Liver (tissue), 9 donors: ENCODE measurements around the gene ZNF438. TPM values are rescaled to one million over a fixed set of nuclear protein-coding genes. Genes with fewer than 3 reads are reported as not detected.

Experiments used
- DNase-seq: peaks from one replicate; pipeline ENCODE4 v3.0.0-alpha.2; 2017; ENCODE audit warnings: low spot score
- H3K27ac ChIP-seq, 2 donors: one replicate each; pipeline ENCODE4 v1.7.0; 2013; ENCODE audit warnings: inconsistent platforms in 2 of 2, low read length in 2 of 2, control low read depth in 1 of 2, low read depth in 1 of 2, mild to moderate bottlenecking in 1 of 2
- H3K27me3 ChIP-seq, 4 donors: one replicate each; pipeline versions ENCODE4 v1.6.1 to v1.7.0; 2013; ENCODE audit warnings: low read length in 3 of 4, inconsistent platforms in 1 of 4, mild to moderate bottlenecking in 1 of 4, moderate library complexity in 1 of 4; ENCODE audit not compliant: control insufficient read depth in 4 of 4, insufficient read depth in 4 of 4
- H3K36me3 ChIP-seq, 4 donors: one replicate each; pipeline versions ENCODE4 v1.6.1 to v1.7.0; 2013; ENCODE audit warnings: low read length in 3 of 4, mild to moderate bottlenecking in 3 of 4, low read depth in 1 of 4, moderate library complexity in 1 of 4; ENCODE audit not compliant: control insufficient read depth in 4 of 4, insufficient read depth in 3 of 4
- H3K4me1 ChIP-seq, 4 donors: one replicate each; pipeline versions ENCODE4 v1.6.1 to v1.7.0; 2013; ENCODE audit warnings: low read length in 3 of 4, mild to moderate bottlenecking in 3 of 4, moderate library complexity in 1 of 4; ENCODE audit not compliant: control insufficient read depth in 4 of 4, insufficient read depth in 4 of 4
- H3K4me3 ChIP-seq, 3 donors: one replicate each; pipeline versions ENCODE4 v1.6.1 to v1.7.0; 2013; ENCODE audit warnings: low read length in 3 of 3, control low read depth in 1 of 3, low read depth in 1 of 3, mild to moderate bottlenecking in 1 of 3
- H3K9ac ChIP-seq, 2 donors: one replicate each; pipeline ENCODE4 v1.7.0; 2013; ENCODE audit warnings: low read length in 2 of 2, mild to moderate bottlenecking in 2 of 2, moderate library complexity in 2 of 2, control low read depth in 1 of 2, low read depth in 1 of 2
- H3K9me3 ChIP-seq, 4 donors: one replicate each; pipeline versions ENCODE4 v1.6.1 to v1.7.0; 2013; ENCODE audit warnings: low read length in 3 of 4; ENCODE audit not compliant: control insufficient read depth in 4 of 4
- ATF3 ChIP-seq: IDR thresholded peaks from 2 replicates; pipeline ENCODE4 v1.6.1; 2016; ENCODE audit warnings: antibody characterized with exemption
- CTCF ChIP-seq: fragments of 150-350 bp; IDR thresholded peaks from 2 replicates; pipeline ENCODE4 v1.5.1; 2017; ENCODE audit warnings: improper control_type of control experiment, low read depth, low read length; ENCODE audit not compliant: missing input control
- EGR1 ChIP-seq, 2 donors: IDR thresholded peaks; 2 replicates each; pipeline ENCODE4 v1.6.1; 2016 to 2018; ENCODE audit warnings: antibody characterized with exemption in 2 of 2, low read depth in 2 of 2
- FOXA1 ChIP-seq: IDR thresholded peaks from 2 replicates; pipeline ENCODE4 v1.6.1; 2016; ENCODE audit warnings: antibody characterized with exemption
- FOXA2 ChIP-seq: IDR thresholded peaks from 2 replicates; pipeline ENCODE4 v1.6.1; 2016; ENCODE audit warnings: antibody characterized with exemption
- GABPA ChIP-seq, 2 donors: IDR thresholded peaks in 1 of 2; conservative IDR thresholded peaks in 1 of 2; 2 replicates each; pipeline ENCODE4 v1.6.1; 2016; ENCODE audit warnings: antibody characterized with exemption in 2 of 2, mild to moderate bottlenecking in 1 of 2, moderate library complexity in 1 of 2
- HNF4A ChIP-seq, 2 donors: conservative IDR thresholded peaks; 2 replicates each; pipeline ENCODE4 v1.6.1; 2016; ENCODE audit warnings: antibody characterized with exemption in 2 of 2, mild to moderate bottlenecking in 2 of 2
- HNF4G ChIP-seq: IDR thresholded peaks from 2 replicates; pipeline ENCODE4 v1.6.1; 2016; ENCODE audit warnings: antibody characterized with exemption
- JUND ChIP-seq, 2 donors: IDR thresholded peaks; 2 replicates each; pipeline ENCODE4 v1.6.1; 2016; ENCODE audit warnings: antibody characterized with exemption in 2 of 2
- MAX ChIP-seq: IDR thresholded peaks from 2 replicates; pipeline ENCODE4 v1.6.1; 2016; ENCODE audit warnings: antibody characterized with exemption
- NR2F2 ChIP-seq: IDR thresholded peaks from 2 replicates; pipeline ENCODE4 v1.6.1; 2016; ENCODE audit warnings: antibody characterized with exemption
- RAD21 ChIP-seq, 2 donors: IDR thresholded peaks; 2 replicates each; pipeline ENCODE4 v1.6.1; 2016; ENCODE audit warnings: antibody characterized with exemption in 2 of 2, mild to moderate bottlenecking in 2 of 2
- REST ChIP-seq: IDR thresholded peaks from 2 replicates; pipeline ENCODE4 v1.6.1; 2016; ENCODE audit warnings: antibody characterized with exemption, mild to moderate bottlenecking
- RXRA ChIP-seq, 2 donors: IDR thresholded peaks; 2 replicates each; pipeline ENCODE4 v1.6.1; 2017 to 2018; ENCODE audit warnings: antibody characterized with exemption in 2 of 2, mild to moderate bottlenecking in 1 of 2
- SP1 ChIP-seq: IDR thresholded peaks from 2 replicates; pipeline ENCODE4 v1.6.1; 2018; ENCODE audit warnings: antibody characterized with exemption, mild to moderate bottlenecking
- TAF1 ChIP-seq: conservative IDR thresholded peaks from 2 replicates; pipeline ENCODE4 v1.6.1; 2016; ENCODE audit warnings: antibody characterized with exemption, mild to moderate bottlenecking
- YY1 ChIP-seq: IDR thresholded peaks from 2 replicates; pipeline ENCODE4 v1.6.1; 2016; ENCODE audit warnings: antibody characterized with exemption, mild to moderate bottlenecking
- ZBTB33 ChIP-seq: IDR thresholded peaks from 2 replicates; pipeline ENCODE4 v1.6.1; 2016; ENCODE audit warnings: antibody characterized with exemption
- whole genome bisulfite sequencing: extraction: QIAGEN DNeasy Blood & Tissue Kit; methylation state at CpG from one replicate; pipeline ENCODE4 v1.1.7; 2013; 5-methylcytosine and 5-hydroxymethylcytosine counted together
- polyA plus RNA-seq, 2 donors: library from polyadenylated mRNA; stranded (reverse) in 1 of 2; unstranded in 1 of 2; fragments of 200-250 nt in 1 of 2; fragments of >200 nt in 1 of 2; fragmentation: Nextera tagmentation in 1 of 2; extraction: Ambion mirVana in 1 of 2; gene quantifications; one replicate each; pipeline versions ENCODE4 v1.2.1 to v1.2.3, GENCODE V29; 2013 to 2015
- total RNA-seq, 2 donors: library from RNA; depleted of rRNA; stranded (reverse); fragments of >200 nt; gene quantifications; one replicate each; pipeline ENCODE4 v1.2.3, GENCODE V29; 2014
- donor health status: healthy.
- donor health status: healthy.
- donor health status: healthy.
- donor health status: healthy.
- donor health status: healthy.

The ZNF438 gene
- total and polyA plus RNA-seq, 4 donors, result 1.9 to 2.9 (median 2.2) TPM

- no peak for TF ChIP-seq ATF3
- TF ChIP-seq SP1, result no peak
- TF ChIP-seq JUND (IDR thresholded peaks at IDR 0.05), result no peak
- TF ChIP-seq NR2F2, result no peak
- TF ChIP-seq YY1, result no peak
- no peak for TF ChIP-seq GABPA (IDR thresholded peaks at IDR 0.05 in 1 of 2, conservative IDR thresholded peaks at IDR 0.05 in 1 of 2)
- TF ChIP-seq MAX, result no peak
- TF ChIP-seq CTCF, result no peak
- TF ChIP-seq EGR1 (IDR thresholded peaks at IDR 0.05; ENCODE audit: low read depth in 2 of 2), result no peak
- no peak for TF ChIP-seq RAD21 (IDR thresholded peaks at IDR 0.05)
- TF ChIP-seq RXRA (IDR thresholded peaks at IDR 0.05), result no peak
- no peak for TF ChIP-seq REST
- TF ChIP-seq HNF4G, result no peak
- no peak for TF ChIP-seq HNF4A (conservative IDR thresholded peaks at IDR 0.05)
- no peak for TF ChIP-seq FOXA2
- no peak overlapping the region for H3K27ac ChIP-seq
- no peak overlapping the region for H3K4me3 ChIP-seq
- H3K9me3 ChIP-seq, result no peaks in the 10 kb centered on the region
- peaks cover 0 to 2% (median 0%) of the 10 kb centered on the region in 4 donors for H3K4me1 ChIP-seq
- no peak for DNase-seq
- no peaks in the 10 kb centered on the region for H3K27me3 ChIP-seq
- peaks cover 0 to under 1% (median under 1%) of the 10 kb centered on the region in 4 donors for H3K36me3 ChIP-seq
- H3K9ac ChIP-seq, result no peak overlapping the region
- WGBS, result 89% methylated on average over 5 of the region's 5 CpGs
Measured at GRCh38 chr10:30855131-30855530, 176.5 kb downstream of the ZNF438 start.

- WGBS, result 70% methylated on average over 4 of the region's 4 CpGs
- no peak for DNase-seq
- Histone ChIP-seq H3K9me3 (no peaks in the 10 kb centered on the region), H3K4me3 (no peak overlapping the region), H3K36me3 (peaks cover 0 to 4% (median 1%) of the 10 kb centered on the region in 4 donors), H3K27ac (no peak overlapping the region), H3K4me1 (peaks cover 0 to 2% (median 0%) of the 10 kb centered on the region in 4 donors), H3K9ac (no peak overlapping the region), H3K27me3 (no peaks in the 10 kb centered on the region)
- no peak for TF ChIP-seq JUND (IDR thresholded peaks at IDR 0.05)
- no peak for TF ChIP-seq REST
- TF ChIP-seq FOXA1, result no peak
- no peak for TF ChIP-seq ZBTB33
- no peak for TF ChIP-seq HNF4A (conservative IDR thresholded peaks at IDR 0.05)
- TF ChIP-seq ATF3, result no peak
- TF ChIP-seq HNF4G, result no peak
- TF ChIP-seq RXRA (IDR thresholded peaks at IDR 0.05), result no peak
- no peak for TF ChIP-seq NR2F2
- no peak for TF ChIP-seq TAF1
- no peak for TF ChIP-seq CTCF
- no peak for TF ChIP-seq RAD21 (IDR thresholded peaks at IDR 0.05)
- no peak for TF ChIP-seq FOXA2
Measured at GRCh38 chr10:30854656-30855055, 177.0 kb downstream of the ZNF438 start.
